Small intestine (tissue), 7 donors: ENCODE data around the gene PLRG1. TPM values are rescaled to one million over a fixed set of nuclear protein-coding genes. Genes with fewer than 3 reads are reported as not detected.
A peak's percentile ranks its signal among the peaks of the same experiment; 100 is the strongest.

Source experiments
- DNase-seq, 2 donors: peaks; one replicate each; pipeline versions ENCODE4 v3.0.0 to v3.0.0-alpha.2; 2013
- FAIRE-seq: peaks from 2 replicates; lab custom pipeline; 2012; peaks lifted over from hg19 to GRCh38; lab: Jason Lieb, UNC
- H3K27ac ChIP-seq, 3 donors: one replicate each; pipeline ENCODE4 v1.5.1; 2013; ENCODE audit warnings: low read length in 2 of 3, mild to moderate bottlenecking in 2 of 3, control low read depth in 1 of 3, inconsistent platforms in 1 of 3, low read depth in 1 of 3, moderate library complexity in 1 of 3
- H3K27me3 ChIP-seq, 3 donors: one replicate each; pipeline ENCODE4 v1.6.1; 2013; ENCODE audit warnings: low read length in 3 of 3, inconsistent platforms in 1 of 3; ENCODE audit not compliant: control insufficient read depth in 3 of 3, insufficient read depth in 3 of 3
- H3K36me3 ChIP-seq, 3 donors: one replicate each; pipeline ENCODE4 v1.6.1; 2013; ENCODE audit warnings: low read length in 3 of 3, inconsistent platforms in 1 of 3, low read depth in 1 of 3, mild to moderate bottlenecking in 1 of 3, moderate library complexity in 1 of 3; ENCODE audit not compliant: control insufficient read depth in 3 of 3, insufficient read depth in 2 of 3
- H3K4me1 ChIP-seq, 3 donors: one replicate each; pipeline ENCODE4 v1.6.1; 2013; ENCODE audit warnings: low read length in 2 of 3, inconsistent platforms in 1 of 3, low read depth in 1 of 3, mild to moderate bottlenecking in 1 of 3, moderate library complexity in 1 of 3; ENCODE audit not compliant: control insufficient read depth in 3 of 3, insufficient read depth in 2 of 3
- H3K4me3 ChIP-seq, 3 donors: one replicate each; pipeline ENCODE4 v1.5.1; 2013; ENCODE audit warnings: low read length in 3 of 3, control low read depth in 1 of 3, inconsistent platforms in 1 of 3, low read depth in 1 of 3, mild to moderate bottlenecking in 1 of 3, moderate library complexity in 1 of 3
- H3K9me3 ChIP-seq, 2 donors: one replicate each; pipeline ENCODE4 v1.6.1; 2013; ENCODE audit warnings: low read depth in 1 of 2, low read length in 1 of 2; ENCODE audit not compliant: control insufficient read depth in 2 of 2, insufficient read depth in 1 of 2
- WGBS, 3 donors: extraction: QIAGEN DNeasy Blood & Tissue Kit; methylation state at CpG; one replicate each; pipeline ENCODE4 v1.1.7; 2013; 5-methylcytosine and 5-hydroxymethylcytosine counted together
- polyA plus RNA-seq, 4 donors: library from polyadenylated mRNA; stranded (reverse) in 3 of 4; unstranded in 1 of 4; fragments of 200-250 nt in 3 of 4; fragments of 120-200 nt in 1 of 4; gene quantifications; one replicate each; pipeline versions ENCODE4 v1.2.1 to v1.2.3, GENCODE V29; 2013
- donor health status: healthy with polysubstance abuse.
- donor health status: control.
- donor health status: control.
- donor health status: Bipolar disorder and iron deficiency.
- donor health status: healthy.

PLRG1 gene
- polyA plus RNA-seq, 4 donors = 41.8 to 77.2 (median 45.7) TPM

DNA sequence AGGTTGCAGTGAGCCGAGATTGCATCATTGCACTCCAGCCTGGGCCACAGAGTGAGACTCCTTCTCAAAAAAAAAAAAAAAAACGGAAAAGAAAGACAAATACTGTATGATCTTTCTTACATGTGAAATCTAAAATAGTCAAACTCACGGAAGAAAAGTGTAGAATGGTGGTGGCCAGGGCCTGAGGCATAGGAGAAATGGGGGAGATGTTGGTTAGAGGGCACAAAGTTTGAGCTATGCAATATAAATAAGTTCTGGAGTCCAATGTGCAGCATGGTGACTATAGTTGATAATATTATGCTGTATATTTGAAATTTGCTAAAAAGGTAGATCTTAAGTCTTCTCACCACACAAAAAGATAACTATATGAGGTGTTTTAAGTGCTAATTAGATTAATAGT, 41.7 kb upstream of the PLRG1 start:
- FAIRE-seq (no peak), DNase-seq (peak in 1 of 2 donors; percentile 60)
- Histone ChIP-seq H3K9me3 (peaks cover 0 to 3% of the 10 kb centered on the region in 2 donors), H3K4me1 (peaks cover 0 to 31% (median 2%) of the 10 kb centered on the region in 3 donors), H3K4me3 (no peak overlapping the region), H3K27me3 (peaks cover 0 to 5% (median 0%) of the 10 kb centered on the region in 3 donors), H3K36me3 (no peaks in the 10 kb centered on the region), H3K27ac (peak overlapping the region in 1 of 3 donors; percentile 81)
- 78 to 84% (median 79%) methylated on average over 3 of the region's 3 CpGs for WGBS, 3 donors

DNA sequence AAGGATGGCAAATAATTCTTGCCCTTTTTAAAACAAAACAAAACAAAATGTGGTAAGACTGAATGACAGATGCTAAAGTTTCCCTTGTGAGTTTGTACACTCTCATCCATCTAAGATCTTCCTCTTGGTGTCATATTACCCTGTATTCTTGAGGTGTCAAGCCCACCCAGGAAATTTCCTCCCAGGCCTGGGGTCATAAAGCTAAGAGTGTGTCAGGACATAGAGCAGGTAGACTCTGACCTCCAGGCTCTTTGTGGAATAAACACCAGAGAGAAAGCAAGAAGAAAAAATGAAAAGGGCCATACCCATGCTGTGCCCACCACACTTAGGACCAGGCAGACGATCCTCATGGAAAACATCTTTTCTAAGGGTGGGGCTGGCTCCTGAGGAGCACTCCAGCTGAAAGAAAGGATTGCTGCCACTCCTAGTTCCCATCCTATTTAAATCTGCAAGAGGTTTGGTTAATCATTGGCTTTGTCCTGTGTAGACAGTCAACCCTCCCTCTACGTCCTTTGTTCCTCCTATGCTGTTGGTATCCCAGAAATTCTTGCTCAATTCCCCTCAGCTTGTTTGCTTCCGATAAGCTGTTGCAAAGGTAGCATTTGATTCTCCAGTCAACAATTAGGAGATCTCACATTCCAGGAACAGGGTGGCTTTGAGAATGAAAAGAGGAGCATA, 40.3 kb upstream of the PLRG1 start, which contains the start of gene FGA:
Gene FGA, minus strand, starts transcription at position 414 of the 678 bp plus-strand sequence. Its CDS starts 55 bp downstream, at position 359.
- H3K4me3 ChIP-seq = peak within 1 kb of the TSS in 1 of 3 donors; percentile 29
- peak within 1 kb of the TSS in 1 of 3 donors; percentile 81 for H3K27ac ChIP-seq
- DNase-seq (peak; percentile 72 to 86), FAIRE-seq (no peak)
- H3K9me3 ChIP-seq = peaks cover 0 to 16% of the 10 kb centered on the region in 2 donors
- WGBS, 3 donors = 17 to 50% (median 24%) methylated on average over 3 of the region's 3 CpGs
- peaks cover 0 to 5% (median 0%) of the 10 kb centered on the region in 3 donors for H3K27me3 ChIP-seq
- H3K36me3 ChIP-seq = peaks cover 0 to 10% (median 0%) of the 10 kb centered on the region in 3 donors
- H3K4me1 ChIP-seq = peaks cover 0 to 31% (median 2%) of the 10 kb centered on the region in 3 donors

DNA sequence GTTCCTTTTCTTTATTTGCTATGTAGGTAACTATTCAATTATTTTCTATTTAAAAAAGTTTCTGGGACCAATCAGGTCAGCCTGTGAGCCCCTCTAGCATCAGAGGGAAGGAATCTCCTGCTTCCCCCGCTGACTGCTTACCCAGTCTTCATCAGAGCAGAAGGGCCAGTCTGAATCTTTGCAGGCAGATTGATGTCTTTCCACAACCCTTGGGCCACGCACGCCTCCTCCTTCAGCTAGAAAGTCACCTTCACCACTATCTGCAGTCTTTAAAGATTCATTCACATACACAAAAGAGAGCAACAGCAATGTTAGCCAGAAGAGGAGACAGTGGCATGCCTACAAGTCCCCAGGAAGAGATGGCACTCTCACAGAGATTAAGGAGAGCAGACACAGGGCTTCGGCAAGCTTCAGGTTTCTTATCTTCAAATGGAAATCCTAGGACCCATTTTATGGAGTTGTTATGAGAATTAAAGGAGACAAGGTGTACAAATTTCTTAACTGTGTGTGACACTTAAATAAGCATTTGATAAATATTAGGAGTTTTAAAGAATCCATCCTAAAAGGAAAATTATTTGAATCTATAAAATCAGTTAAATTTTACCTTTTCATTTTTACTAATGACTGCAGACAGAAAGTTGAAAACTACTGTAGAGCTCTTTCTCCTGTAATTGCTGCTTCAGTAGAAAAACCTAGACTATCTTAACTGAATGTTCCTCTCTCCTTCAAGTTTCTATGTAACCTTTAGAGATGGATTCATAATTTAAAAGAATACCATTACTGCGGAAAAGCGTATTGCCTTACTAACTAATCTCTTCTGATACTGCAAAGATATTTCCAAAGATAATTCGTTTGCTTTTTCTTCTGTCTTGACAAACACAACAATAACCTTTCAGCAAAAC, 39.3 kb upstream of the PLRG1 start:
- H3K36me3 ChIP-seq = peaks cover 0 to 10% (median 0%) of the 10 kb centered on the region in 3 donors
- H3K9me3 ChIP-seq = peaks cover 0 to 20% of the 10 kb centered on the region in 2 donors
- FAIRE-seq (no peak), DNase-seq (no peak)
- H3K27me3 ChIP-seq = peaks cover 0 to 7% (median 0%) of the 10 kb centered on the region in 3 donors
- peak overlapping the region in 1 of 3 donors; percentile 81 for H3K27ac ChIP-seq
- WGBS, 3 donors = 74 to 79% (median 78%) methylated on average over 7 of the region's 7 CpGs
- H3K4me1 ChIP-seq = peaks cover 0 to 31% (median 2%) of the 10 kb centered on the region in 3 donors
- peak overlapping the region in 1 of 3 donors; percentile 29 for H3K4me3 ChIP-seq

DNA sequence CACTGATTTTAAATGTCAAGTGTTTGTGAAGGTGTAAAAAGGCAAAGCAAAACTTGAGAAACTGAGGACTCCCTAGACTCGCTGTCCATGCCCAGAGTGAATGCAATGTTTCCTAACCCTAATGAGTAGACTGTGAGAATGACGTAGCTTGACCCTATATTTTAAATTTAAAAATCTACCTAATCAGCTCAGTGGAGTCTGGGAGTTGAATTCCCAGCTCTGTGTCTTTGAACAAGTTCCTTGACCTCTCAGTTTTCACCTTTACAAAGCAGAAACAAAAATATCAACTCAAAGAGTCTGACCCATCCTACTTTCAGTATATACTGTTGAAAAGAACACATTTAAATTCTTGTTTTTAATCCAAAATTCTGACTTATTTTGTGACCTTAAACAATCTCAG, 38.0 kb upstream of the PLRG1 start:
- Histone ChIP-seq H3K4me1 (peaks cover 0 to 31% (median 2%) of the 10 kb centered on the region in 3 donors), H3K36me3 (peaks cover 0 to 10% (median 0%) of the 10 kb centered on the region in 3 donors), H3K4me3 (no peak overlapping the region), H3K27me3 (peaks cover 0 to 7% (median 0%) of the 10 kb centered on the region in 3 donors), H3K9me3 (peaks cover 0 to 20% of the 10 kb centered on the region in 2 donors), H3K27ac (no peak overlapping the region)
- whole genome bisulfite sequencing, 3 donors = 77 to 86% (median 85%) methylated on average over 2 of the region's 2 CpGs
- DNase-seq (no peak), FAIRE-seq (no peak)

DNA sequence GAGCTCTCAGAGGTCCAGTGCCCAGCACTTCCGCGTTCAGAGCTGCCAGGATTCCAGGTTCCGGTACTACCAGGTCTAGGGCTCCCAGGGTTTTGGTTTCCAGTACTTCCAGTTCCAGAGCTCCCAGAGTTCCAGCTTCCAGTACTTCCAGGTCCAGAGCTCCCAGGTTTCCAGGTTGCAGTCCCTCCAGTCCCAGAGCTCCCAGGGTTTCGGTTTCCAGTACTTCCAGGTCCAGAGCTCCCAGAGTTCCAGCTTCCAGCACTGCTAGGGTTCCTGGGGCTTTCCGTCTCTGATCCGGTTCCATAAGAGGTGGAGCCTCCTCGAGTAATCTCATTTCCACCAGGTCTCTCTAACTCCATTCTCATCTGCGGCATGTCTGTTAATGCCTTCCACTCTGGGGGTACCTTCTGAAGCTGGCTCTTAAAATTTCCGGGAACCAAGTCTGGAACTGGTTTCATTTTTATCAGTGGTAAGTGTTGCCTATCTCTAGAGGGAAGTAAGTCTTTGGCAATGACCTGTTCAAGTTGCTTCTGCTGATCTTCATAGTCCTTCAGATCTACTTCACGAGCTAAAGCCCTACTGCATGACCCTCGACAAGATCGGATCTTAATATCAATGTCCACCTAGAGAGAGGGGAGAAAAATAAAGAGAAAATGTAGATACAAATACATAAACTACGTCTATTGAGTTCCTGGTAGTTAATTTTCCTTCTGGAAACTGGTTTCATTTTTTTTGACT, 36.3 kb upstream of the PLRG1 start:
- 85 to 90% (median 88%) methylated on average over 13 of the region's 13 CpGs for WGBS, 3 donors
- FAIRE-seq = no peak
- peaks cover 0 to 18% of the 10 kb centered on the region in 2 donors for H3K9me3 ChIP-seq
- peaks cover 0 to 10% (median 0%) of the 10 kb centered on the region in 3 donors for H3K36me3 ChIP-seq
- DNase-seq = no peak
- H3K27me3 ChIP-seq = peaks cover 0 to 7% (median 0%) of the 10 kb centered on the region in 3 donors
- no peak overlapping the region for H3K27ac ChIP-seq
- no peak overlapping the region for H3K4me3 ChIP-seq
- peaks cover 0 to 14% (median 2%) of the 10 kb centered on the region in 3 donors for H3K4me1 ChIP-seq

DNA sequence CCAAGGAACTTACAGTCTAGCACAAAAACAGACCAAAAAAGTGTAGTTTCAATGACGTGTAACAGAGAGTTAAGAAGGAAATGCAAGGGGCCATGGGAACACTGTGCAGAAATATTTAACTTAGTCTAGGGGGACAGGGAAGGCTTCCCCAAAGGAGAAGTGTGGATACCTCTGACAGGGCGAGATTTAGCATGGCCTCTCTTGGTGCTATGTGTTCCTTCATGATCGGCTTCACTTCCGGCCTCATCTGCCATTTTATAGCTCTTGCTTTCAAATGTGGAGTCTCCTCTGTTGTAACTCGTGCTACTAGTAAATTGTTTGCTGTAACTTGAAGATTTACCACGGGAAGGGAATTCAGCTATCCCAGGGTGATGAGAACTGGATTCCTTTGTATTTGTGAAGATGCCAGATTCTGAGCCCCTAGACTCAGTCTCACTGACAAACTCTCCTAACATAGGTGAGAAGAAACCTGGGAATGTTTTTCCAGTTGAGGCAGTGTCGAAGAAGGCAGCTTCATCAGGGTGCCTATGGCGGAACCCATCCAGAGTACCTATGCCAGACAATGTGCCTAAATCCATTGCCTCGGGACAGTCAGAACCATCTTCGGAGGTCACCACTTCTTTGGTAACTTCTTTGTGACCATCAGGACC, 35.3 kb upstream of the PLRG1 start:
- WGBS, 3 donors = 87 to 96% (median 88%) methylated on average over 10 of the region's 10 CpGs
- no peak overlapping the region for H3K27ac ChIP-seq
- no peak overlapping the region for H3K4me3 ChIP-seq
- DNase-seq = no peak
- FAIRE-seq = no peak
- peaks cover 0 to 6% (median 0%) of the 10 kb centered on the region in 3 donors for H3K4me1 ChIP-seq
- peaks cover 0 to 5% (median 0%) of the 10 kb centered on the region in 3 donors for H3K27me3 ChIP-seq
- H3K36me3 ChIP-seq = peaks cover 0 to 10% (median 0%) of the 10 kb centered on the region in 3 donors
- peaks cover 0 to 18% of the 10 kb centered on the region in 2 donors for H3K9me3 ChIP-seq

DNA sequence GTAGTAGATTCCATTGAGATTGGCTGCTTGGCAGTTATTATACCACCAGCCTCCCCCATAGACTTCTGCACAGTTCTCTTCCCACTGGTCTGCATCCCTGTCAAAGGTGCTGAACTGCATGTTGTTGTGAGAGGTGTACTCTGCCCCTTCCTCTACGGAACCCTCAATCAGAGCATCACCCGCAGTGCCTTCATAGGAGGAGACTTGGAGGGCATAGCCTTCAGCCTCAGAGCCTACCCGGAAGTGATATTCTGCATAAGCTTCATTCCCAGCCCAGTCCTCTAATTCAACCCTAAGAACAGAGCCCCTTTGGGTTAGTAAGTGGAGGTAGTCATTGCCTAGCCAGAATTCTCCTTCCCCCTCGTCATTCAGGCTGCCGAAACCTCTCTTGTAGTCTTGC, 34.1 kb upstream of the PLRG1 start:
- Histone ChIP-seq H3K9me3 (peaks cover 0 to 18% of the 10 kb centered on the region in 2 donors), H3K36me3 (peaks cover 0 to 10% (median 0%) of the 10 kb centered on the region in 3 donors), H3K4me3 (no peak overlapping the region), H3K4me1 (peaks cover 0 to 2% (median 0%) of the 10 kb centered on the region in 3 donors), H3K27me3 (peaks cover 0 to 3% (median 0%) of the 10 kb centered on the region in 3 donors), H3K27ac (no peak overlapping the region)
- no peak for DNase-seq
- WGBS, 3 donors = 81 to 87% (median 83%) methylated on average over 5 of the region's 5 CpGs
- no peak for FAIRE-seq
